ENCODE measurements around the gene ALK. TPM values are rescaled to one million over a fixed set of nuclear protein-coding genes. Genes with fewer than 3 reads are reported as not detected.

Gene ALK
- total RNA-seq, 1 donor from 2014 or later, result not detected

DNA sequence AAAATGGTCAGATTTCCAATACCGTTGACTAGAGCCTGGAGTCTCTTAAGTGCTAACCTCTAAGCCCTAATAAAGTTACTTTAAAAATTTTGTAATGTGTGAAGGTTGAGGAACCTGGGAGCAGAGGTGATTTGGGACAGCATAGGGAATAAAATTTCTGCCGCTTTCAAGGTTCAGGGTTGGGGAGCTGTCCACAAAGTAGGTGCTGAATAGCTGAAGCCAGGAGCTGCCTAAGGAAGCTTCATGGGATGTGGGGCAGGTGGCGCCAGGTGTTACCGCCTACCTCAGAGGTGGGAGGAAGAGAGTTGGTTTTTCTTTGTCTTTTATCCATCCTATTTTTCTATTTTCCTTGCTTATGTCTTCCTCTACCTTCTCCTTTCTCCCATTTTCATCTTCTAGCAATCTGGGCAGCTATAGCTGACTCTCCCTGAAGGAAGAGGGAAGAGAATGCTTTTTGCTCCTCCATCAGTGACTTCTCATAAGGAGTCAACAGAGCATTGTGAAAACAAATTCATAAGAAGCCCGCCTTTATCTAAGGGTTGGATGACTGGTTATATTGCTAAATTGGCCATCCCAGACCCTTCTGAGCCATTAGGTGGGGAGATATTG lies 627.5 kb downstream of the ALK start:
- intact Hi-C loops (cut with micrococcal nuclease), result no loop called here

DNA sequence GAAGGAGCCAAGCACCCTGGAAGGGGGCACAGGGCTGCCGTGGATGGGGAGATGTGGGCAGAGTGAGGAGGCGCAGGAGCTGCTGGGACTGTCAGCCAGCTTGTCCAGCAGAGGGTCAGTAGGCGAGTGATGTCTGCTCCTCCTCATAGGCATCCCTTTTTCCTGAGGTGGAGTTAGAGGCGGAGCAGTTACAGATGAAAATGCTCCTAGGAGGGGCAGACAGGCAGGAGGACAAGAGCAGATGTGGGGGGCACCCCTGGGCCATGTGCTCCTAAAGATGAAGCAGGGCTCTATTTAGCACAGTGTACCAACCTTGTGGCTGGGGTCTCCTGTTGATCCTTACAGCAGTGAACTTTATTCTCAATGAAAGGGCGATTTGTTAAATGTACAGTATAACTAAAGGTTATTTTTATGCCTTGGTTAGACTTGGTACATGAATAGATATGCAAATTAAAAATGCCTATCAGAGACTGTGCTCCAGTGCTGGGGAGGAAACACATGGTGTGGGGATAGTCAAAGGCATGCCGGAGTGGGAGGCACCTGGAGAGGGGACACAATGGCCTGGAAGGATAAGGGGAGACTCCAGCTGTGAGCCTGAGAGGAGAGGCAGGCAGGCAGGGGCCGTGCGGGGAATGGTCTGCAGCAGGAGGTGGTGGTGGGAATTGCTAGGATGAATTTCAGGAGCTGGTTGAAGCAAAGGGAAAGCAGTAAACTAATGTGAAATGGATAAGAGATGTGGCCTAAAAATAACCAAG lies 630.9 kb downstream of the ALK start:
- intact Hi-C loops (cut with micrococcal nuclease), result no loop called here

DNA sequence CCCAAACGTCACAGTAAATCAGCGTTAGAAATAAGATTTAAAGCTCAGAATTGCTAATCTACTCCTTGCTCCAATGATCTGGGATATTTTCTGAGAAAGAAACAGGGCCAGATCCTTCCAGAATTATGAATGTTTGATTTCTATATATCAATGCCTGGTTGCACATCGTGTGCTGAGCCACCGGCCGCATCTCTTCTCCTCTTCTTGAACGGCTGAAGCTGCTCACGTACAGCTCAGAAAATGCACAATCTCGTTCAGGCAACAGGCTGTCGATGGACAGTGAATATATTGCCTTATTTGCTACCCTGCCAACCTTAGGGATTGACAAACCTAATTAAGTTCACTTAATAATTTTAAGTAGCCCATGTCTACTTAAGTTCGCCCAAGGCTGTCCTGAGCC lies 636.7 kb downstream of the ALK start:
- intact Hi-C loops (cut with micrococcal nuclease), result no loop called here

DNA sequence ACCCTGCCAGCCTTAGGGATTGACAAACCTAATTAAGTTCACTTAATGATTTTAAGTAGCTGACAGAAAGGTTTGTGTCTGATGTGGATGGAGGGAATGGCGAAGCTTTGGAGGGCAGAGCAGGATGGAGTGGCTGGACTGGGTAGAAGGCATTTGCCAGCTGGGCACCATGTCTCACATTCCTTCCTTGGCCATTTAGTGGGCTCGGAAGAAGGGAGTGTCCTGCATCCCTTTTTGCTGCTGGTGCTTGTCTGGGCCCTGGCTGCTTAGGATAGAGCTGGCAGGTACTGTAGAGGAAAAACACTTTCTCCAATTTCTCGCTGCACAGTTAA lies 639.5 kb downstream of the ALK start:
- intact Hi-C loops (cut with micrococcal nuclease), result no loop called here

DNA sequence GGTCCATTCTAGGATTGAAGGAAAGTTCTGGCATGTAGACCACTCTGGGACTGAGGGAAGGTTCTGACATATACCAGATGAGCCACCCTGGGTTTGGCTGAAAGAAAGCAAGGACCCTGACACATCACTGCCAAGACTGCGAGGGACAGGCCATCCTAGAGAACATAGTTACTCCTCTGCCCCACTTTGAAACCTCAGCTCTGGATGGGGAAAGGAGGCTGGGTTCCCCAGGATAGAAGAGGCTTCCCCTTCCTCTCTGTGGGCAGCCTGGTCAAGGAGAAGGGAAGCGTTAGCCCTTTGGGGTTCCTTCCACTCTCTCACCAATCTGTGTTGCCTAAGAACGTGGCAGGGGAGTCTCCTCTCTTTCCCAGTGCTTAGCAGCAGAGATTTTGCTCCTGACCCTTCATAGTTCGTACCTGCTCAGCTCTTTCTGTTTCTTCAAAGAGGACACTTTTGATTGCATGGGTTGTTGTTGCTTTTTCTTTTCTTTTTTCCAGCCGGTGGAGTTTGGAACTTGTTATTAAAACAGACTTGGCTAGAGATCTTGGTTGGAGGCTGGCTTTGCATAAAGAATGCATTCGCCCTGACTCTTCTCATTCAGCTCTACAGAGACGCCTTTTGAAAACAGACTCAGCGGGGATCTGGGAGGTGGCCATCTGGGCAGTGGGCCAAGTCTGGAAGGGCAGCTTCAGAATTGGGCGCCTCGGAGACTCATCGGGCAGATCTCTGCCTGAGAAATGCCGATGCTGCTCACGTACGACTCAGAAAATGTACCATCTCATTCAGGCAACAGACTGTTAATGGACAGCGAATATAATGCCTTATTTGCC lies 640.1 kb downstream of the ALK start:
- intact Hi-C loops (cut with micrococcal nuclease), result no loop called here

DNA sequence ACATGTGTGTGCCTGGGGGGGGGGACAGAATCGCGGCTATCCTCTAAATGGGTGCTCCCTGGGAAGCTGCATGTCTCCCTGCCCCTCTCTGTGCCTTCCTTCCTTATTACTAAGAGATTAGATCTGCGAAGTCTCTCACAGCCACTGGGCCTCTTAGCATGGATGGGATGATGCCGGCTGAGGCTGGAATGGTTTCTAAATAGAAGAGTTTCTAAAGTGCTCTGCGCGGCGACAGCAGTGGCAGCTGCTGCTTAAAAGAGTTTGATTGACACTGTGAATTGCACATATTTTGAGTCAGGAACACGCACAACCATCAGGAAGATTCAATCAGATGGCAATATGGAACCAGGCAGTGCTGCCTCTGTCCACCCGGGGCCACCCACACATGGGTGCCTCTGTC lies 642.4 kb downstream of the ALK start:
- intact Hi-C loops (cut with micrococcal nuclease), result no loop called here

DNA sequence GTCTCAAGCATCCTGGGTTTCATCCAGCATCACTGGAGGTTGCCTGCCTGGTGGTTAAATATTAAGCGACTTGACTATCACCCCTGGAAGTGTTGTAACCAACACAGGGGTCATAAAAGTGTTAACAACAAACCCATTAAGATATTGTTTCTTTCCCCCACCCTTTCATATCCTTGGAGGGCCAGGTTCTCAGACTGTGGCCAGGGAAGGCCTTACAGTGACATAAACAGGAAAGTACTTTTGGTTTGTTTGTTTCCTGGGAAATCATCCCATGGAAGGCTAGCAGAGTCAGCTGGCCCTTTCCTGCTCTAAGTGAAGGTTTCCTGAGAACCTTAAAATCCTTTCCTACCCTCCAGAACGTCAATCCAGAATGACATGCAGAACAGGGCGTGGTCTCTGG lies 645.2 kb downstream of the ALK start:
- intact Hi-C loops (cut with micrococcal nuclease), result no loop called here

DNA sequence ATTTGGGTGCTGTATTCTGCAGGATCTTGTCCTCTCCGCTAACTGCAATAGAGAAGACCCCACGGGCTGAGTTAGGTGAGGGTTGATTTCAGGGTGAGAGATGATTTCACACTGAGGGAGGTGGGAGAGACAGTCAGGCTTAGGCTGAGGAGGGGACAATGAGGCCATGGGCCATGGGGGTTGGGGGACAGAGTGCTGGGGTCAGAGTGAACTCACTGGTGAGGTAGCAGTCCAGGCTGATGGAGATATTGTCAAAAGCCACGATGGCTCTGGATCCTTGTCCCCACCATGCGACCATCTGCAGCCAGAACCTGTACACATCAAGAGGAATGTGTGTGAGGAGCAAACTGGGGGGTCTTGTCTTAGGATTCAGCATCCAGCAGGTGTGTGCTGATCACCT lies 646.2 kb downstream of the ALK start:
- intact Hi-C loops (cut with micrococcal nuclease), result no loop called here

DNA sequence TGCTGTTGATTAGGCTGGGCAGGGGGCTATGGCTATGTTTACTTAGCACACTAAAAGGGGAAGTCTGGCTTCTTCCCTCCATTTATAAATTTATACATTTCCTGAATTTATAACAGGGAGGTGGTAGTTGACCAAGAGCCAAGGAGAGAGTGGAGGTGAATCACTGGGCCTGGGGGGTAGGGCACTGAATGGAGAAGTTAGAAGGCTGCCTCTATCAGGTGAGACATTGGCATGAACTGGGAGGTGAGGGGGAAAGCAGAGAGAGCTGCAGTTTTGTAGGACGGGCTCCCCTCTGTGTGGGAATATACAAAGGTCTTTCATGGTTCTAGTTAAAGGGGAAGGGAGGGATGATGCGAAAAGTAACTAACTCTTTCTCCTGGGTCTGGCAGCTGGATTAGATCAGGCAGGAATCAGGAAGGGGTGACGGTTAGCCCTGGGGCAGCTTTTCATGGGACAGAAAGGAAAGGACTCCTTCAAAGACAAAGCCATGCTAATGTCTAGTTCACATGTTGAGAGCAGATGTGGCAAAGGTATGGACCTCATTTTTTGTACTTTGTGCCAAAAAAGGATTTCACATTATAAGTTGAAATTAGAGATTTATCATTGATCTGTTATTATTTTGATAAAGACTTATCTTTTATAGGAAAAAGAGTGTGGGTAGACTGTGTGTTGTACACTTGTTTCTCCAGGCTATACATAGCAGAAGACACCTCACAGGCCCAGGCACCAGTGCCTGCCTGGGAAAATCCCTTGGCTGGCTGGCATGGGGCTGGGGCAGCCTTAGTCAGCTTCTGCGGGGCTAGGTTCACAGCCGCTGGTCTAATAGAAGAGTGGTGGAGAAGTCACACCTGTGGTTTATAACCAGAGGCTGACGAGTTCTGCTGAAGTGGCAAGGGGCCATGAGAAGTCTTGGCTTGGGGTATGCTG lies 647.4 kb downstream of the ALK start:
- intact Hi-C loops (cut with micrococcal nuclease), result no loop called here

DNA sequence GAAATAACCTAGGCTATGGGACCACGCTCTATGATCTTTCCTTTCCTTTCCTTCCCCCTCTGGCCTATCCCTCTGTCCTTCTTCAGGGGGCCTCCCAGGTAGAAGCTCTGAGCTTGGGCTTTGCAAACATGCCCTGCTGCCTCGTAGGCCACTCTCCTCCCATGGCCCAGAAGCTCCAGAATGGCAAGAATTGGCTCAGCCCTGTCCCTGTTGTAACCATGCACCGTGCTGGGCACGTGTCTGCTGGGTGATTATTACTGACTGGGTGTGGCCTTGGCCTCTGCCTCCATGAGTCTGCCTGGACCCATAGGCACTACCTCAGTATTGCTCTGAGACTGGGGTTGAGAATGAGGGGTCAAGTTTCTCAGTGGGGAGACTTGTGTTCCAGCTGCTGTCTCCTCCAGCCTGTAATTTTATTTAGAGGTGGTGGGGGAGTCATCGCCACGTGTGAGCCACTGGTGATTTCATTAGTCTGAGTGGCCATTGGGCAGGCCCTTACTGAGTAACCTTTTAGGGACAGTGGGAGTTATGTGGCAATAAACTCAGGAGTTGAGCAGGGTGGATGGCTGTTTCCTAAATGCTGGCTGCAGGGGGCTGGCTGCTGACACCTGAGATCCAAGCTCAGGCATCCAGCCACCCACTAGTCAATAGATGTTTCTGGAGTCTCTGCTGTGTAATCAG lies 648.2 kb downstream of the ALK start:
- intact Hi-C loops (cut with micrococcal nuclease), result no loop called here

DNA sequence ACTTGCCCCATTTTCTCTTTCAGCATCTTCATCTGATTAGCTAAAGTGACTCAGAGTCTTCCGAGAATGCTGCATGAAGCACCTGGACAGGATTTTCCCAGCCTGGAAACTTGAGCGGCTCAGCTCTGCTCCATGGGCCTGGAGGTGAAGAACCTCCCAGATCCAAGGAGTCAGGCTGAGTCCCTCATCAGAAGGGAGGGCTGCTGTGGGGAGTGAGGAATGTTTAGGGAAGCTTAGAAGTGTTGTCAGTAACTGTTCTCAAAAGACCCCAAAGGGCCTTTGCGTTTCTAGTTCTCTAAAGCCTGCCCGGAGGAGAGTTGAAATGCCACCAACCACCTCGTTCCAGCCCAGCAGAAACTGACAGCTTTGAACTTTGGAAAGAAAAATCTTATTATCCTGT lies 649.1 kb downstream of the ALK start:
- intact Hi-C loops (cut with micrococcal nuclease), result no loop called here

DNA sequence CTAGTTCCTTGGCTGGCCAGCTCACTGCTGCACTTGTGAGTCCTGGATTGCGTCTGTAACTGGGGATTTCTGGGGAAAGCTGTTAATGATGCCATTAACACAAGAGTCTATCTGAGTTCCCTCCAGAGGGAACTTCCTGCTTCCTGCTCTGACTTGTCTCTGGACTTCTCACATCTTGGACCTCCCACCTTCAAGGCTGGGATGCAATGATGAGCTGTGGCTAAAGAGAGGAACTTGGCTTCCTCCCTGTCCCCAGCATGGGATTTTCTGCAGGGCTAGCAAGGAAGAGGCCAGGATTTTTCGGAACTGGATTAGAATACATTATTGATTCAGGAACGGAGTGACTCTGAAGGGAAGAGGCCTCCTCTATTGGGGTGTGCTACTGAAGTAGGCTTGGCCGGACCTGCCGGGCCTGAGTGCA lies 650.7 kb downstream of the ALK start:
- intact Hi-C loops (cut with micrococcal nuclease), result no loop called here

DNA sequence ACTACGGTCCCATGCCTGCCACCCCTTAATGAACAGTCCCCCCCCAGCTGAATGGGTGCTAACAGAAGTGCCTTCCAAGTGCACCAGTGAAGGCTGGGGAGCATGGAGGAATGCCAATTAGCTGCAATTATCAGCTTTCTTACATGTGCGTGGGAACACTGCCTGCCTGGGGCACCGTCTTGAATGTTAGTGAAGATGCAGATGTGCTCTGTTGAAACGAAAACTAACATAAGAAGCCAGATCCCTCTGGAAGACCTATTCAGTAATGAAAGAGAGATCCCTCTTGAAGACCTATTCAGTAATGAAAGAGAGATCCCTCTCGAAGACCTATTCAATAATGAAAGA lies 651.6 kb downstream of the ALK start:
- intact Hi-C loops (cut with micrococcal nuclease), result no loop called here

DNA sequence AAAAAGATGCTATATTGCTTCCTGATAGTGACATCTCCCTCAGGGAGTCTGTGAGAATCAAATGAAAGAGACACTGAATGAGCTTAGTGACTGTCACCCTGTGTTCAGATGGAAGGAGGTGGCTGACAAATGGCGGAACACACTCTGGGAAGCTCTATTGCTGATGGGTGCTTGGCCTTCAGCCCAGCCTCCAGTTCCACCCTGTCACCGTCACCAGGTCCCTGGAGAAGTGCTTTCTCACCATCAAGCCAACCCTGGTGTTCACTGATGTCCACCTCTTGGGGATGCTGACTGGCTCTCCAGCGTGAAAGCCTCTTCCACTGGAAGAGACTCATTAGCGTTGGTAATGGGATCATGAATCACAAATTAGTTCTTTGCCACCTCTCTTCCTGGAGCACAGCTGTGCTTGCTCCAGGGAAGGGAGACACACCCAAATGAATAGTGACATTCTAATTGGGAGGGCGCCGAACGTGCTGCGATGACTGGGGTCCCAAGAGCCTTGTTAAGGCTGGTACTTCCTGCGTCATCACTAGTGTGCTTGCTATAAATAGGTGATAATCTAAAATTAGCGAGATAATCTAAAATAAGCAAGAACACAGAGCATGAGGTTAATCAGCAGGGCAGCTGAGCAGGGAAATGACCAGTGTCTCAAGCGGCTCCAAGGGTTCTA lies 652.2 kb downstream of the ALK start:
- intact Hi-C loops (cut with micrococcal nuclease), result no loop called here

DNA sequence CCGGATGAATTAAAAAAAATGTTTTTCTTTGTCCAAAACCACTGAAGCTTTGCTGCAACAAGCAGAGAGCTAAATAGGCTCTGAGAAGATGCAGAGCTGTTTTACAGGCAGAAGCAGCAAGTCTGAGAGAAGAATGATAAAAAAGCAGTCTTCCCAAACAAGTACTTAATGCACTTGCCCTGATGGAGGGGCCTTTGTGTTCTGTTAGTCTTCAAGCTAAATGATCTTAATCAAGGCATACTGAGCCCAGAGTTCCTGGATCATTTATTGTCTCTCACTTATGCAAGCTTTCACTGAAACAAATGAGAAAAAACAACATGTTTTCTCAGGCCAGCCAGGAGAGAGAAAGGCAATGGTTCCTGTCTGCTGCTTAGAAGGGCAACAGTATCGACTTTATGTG lies 653.7 kb downstream of the ALK start:
- intact Hi-C loops (cut with micrococcal nuclease), result no loop called here

DNA sequence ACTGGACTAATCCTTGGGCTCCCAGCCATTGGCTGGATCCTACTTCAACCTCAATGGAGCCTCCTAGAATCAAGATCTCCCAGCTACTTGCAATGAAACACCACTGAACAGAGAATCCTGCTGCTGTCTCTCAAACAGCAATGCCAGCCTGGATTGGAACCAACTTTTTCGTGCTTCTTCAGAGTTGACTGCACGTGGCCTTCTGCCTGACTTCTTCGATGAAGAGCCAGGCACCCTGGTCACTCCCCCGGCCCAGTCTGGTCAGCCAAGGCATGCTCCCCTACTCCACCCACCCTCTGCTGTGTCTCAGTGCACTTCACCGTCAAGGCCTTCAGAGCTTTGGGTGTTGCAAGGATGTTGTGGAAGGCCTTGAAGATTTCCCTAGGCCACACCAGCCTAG lies 657.5 kb downstream of the ALK start:
- intact Hi-C loops (cut with micrococcal nuclease), result no loop called here

DNA sequence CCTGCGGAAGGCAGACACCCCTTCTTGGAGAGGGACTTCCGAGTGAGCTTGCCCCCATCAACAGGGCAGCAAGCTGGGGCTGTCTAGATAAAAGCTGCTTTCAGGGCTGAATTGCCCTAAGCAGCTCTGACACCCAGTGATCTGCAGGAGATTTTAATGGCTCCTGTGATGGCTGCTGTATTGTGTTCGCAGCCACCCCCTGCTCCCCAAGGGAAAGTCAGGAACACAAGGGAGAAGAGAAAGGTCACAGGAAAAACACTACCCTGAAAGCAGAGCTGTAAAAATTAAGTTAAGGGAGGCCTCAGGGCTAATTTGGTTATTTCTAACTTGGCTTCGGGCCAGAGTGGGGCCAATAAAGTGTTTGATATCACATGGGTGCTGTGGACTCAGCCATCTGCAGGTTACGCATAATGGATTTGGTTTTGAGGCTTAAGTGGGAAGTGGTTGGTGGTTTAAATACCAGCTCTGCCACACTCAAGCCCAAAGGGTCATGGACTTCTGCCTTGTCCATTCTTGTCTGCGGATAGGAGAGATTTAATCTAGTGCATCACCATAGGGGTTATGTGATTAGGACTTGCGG lies 658.6 kb downstream of the ALK start:
- intact Hi-C loops (cut with micrococcal nuclease), result no loop called here

DNA sequence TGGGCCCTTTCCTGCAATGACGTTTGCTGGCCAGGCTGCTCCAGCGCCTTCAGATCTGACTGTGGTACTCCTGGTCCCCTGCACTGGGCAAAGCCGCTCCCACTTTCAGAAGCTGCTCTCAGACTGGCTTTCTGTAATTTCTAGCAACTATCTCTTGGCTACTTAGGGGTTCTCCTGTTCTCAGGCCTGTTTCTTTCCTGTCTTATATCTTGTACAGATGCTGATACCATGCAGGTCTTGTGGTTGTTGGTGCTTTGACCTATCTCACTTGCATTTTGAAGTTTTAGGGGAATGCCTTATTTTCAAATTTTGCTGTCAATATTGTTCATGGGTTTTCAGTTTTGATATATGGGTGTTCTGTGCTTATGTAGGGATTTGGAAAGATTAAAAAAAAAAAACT lies 660.4 kb downstream of the ALK start:
- intact Hi-C loops (cut with micrococcal nuclease), result no loop called here

DNA sequence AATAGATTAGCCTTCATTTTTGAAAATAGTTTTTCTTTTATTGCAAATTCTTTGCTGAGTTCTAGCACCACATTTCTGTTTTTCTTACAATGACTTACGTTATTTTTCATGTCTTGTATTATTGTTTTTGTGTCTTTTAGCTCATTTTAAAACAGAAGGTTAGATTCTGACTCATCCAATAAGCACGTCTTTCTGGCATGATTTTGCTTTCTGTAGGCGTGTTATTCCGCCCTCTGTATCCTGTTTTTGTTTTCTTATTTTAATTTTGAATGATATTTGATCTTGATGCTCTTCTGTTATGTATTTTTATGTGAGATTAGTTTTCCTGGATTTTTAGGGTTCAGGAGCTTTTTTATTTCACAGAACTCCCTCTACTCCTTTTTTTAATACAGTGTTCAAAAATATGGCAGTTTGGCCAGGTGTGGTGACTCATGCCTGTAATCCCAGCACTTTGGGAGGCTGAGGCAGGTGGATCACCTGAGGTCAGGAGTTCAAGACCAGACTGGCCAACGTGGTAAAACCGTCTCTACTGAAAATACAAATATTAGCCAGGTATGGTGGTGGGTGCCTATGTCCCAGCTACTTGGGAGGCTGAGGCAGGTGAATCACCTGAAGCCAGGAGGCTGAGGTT lies 661.1 kb downstream of the ALK start:
- intact Hi-C loops (cut with micrococcal nuclease), result no loop called here

DNA sequence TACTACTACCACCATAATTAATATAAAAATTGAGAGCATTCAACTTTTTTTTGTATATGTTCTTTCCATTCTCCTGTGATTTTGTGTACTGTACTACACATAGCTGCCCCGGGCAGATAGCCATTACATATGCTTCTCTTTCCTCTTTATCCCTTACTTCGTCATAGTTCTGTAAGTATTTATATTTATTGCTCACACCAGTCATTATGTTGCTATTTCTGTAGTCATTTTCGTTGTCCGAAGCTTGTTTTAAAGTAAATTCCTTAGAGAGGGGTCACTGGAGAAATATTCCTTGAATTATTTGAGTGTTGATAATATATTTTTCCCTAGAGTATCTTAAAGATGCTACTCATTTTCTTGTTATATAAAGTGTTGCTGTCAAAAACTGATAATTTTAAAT lies 662.2 kb downstream of the ALK start:
- intact Hi-C loops (cut with micrococcal nuclease), result no loop called here
